GM12878 (cell line): Measurements from ENCODE around the gene EFNB2. TPM values are rescaled to one million over a fixed set of nuclear protein-coding genes. Genes with fewer than 3 reads are reported as not detected.

ENCODE experiments used
- ATAC-seq: fragments of 200-7000 bp; cut with Tn5 transposase; 3 replicates; pipeline ENCODE4 v1.9.1; 2020; ENCODE audit warnings: mild to moderate bottlenecking, moderate library complexity
- BruUV-seq: library from RNA; stranded (reverse); fragments of 400-500 nt; replicated peaks from 2 replicates; lab custom pipeline; 2021; lab: Mats Ljungman, UMichigan
- CTCF ChIA-PET: fragments of 300-600 bp; sonication (Branson Sonifier 250); formaldehyde crosslinking; extraction: SDS; loops from one replicate; lab custom pipeline; 2021; ENCODE audit warnings: inconsistent platforms; lab: Yijun Ruan, JAX
- POLR2A ChIA-PET: fragments of 350-600 bp; formaldehyde crosslinking; extraction: SDS; loops from one replicate; lab custom pipeline; 2021; ENCODE audit warnings: inconsistent platforms; lab: Charles Lee
- RAD21 ChIA-PET: fragments of 300-600 bp; sonication (Branson Sonifier 250); formaldehyde crosslinking; loops from one replicate; lab custom pipeline; 2023; ENCODE audit warnings: antibody characterized with exemption; ENCODE audit not compliant: unreplicated experiment; lab: Charles Lee
- SMC1A ChIA-PET: fragments of 300-600 bp; sonication (Branson Sonifier 250); formaldehyde crosslinking; loops from one replicate; lab custom pipeline; 2023; ENCODE audit not compliant: unreplicated experiment, uncharacterized antibody; lab: Charles Lee
- DNase-seq: peaks from one replicate; pipeline ENCODE4 v3.0.0-alpha.2; 2011; ENCODE audit warnings: low read depth, low spot score
- FAIRE-seq: peaks from 3 replicates; lab custom pipeline; 2011; peaks lifted over from hg19 to GRCh38; lab: Jason Lieb, UNC
- H2AFZ ChIP-seq: 2 replicates; pipeline ENCODE4 v1.6.0; 2011; ENCODE audit warnings: low read depth, low read length, control low read depth; ENCODE audit not compliant: control insufficient read depth
- H3K27ac ChIP-seq: 2 replicates; pipeline ENCODE4 v1.5.1; 2011; ENCODE audit warnings: control low read depth; ENCODE audit not compliant: control insufficient read depth, insufficient read depth
- H3K27me3 ChIP-seq, 2 experiments: replicated peaks in 1 of 2; 2 replicates each; pipeline versions ENCODE4 v1.6.0 to v1.6.1; 2011; ENCODE audit warnings: low read length in 1 of 2; ENCODE audit not compliant: control insufficient read depth in 2 of 2, insufficient read depth in 2 of 2
- H3K36me3 ChIP-seq, 2 experiments: 2 replicates each; pipeline ENCODE4 v1.5.1; 2011; ENCODE audit warnings: low read length in 1 of 2; ENCODE audit not compliant: control insufficient read depth in 2 of 2, insufficient read depth in 2 of 2
- H3K4me1 ChIP-seq: 2 replicates; pipeline ENCODE4 v1.6.1; 2011; ENCODE audit warnings: mild to moderate bottlenecking, low read length, moderate library complexity, mixed read lengths; ENCODE audit not compliant: control insufficient read depth, insufficient read depth
- H3K4me2 ChIP-seq: 2 replicates; pipeline ENCODE4 v1.6.0; 2011; ENCODE audit warnings: control low read depth; ENCODE audit not compliant: control insufficient read depth, insufficient read depth
- H3K4me3 ChIP-seq: fragments of 200-600 bp; sonication (generic); 2 replicates; pipeline ENCODE4 v1.5.1; 2016
- H3K79me2 ChIP-seq: 2 replicates; pipeline ENCODE4 v1.6.0; 2011; ENCODE audit warnings: low read length; ENCODE audit not compliant: control insufficient read depth, insufficient read depth
- H3K9ac ChIP-seq: 2 replicates; pipeline ENCODE4 v1.8.0; 2011; ENCODE audit warnings: low read length, control low read depth, mixed read lengths; ENCODE audit not compliant: control insufficient read depth, insufficient read depth
- H3K9me3 ChIP-seq: replicated peaks from 3 replicates; pipeline ENCODE4 v1.5.1; 2011; ENCODE audit warnings: mild to moderate bottlenecking, low read length; ENCODE audit not compliant: control insufficient read depth, insufficient read depth
- H4K20me1 ChIP-seq: 2 replicates; pipeline ENCODE4 v1.6.0; 2011; ENCODE audit not compliant: control insufficient read depth, insufficient read depth
- E2F4 ChIP-seq: IDR thresholded peaks from 2 replicates; pipeline ENCODE4 v1.6.1; 2012; ENCODE audit warnings: low read depth, low read length, improper control_type of control experiment
- FOS ChIP-seq: IDR thresholded peaks from 3 replicates; pipeline ENCODE4 v1.6.1; 2011; ENCODE audit warnings: borderline replicate concordance; ENCODE audit not compliant: insufficient read length; ENCODE audit errors: extremely low read depth
- IRF4 ChIP-seq: IDR thresholded peaks from 2 replicates; pipeline ENCODE4 v1.6.1; 2011; ENCODE audit warnings: low read depth, low read length
- IRF5 ChIP-seq: fragments of 450-650 bp; IDR thresholded peaks from 2 replicates; pipeline ENCODE4 v1.6.1; 2017; ENCODE audit warnings: borderline replicate concordance
- JUNB ChIP-seq: IDR thresholded peaks from 2 replicates; pipeline ENCODE4 v1.6.1; 2016; ENCODE audit warnings: antibody characterized with exemption, mild to moderate bottlenecking
- MTA3 ChIP-seq: IDR thresholded peaks from 2 replicates; pipeline ENCODE4 v1.6.1; 2012; ENCODE audit warnings: low read length, inconsistent platforms, borderline replicate concordance
- NFXL1 ChIP-seq: fragments of 450-650 bp; IDR thresholded peaks from 2 replicates; pipeline ENCODE4 v1.6.1; 2017; ENCODE audit warnings: antibody characterized with exemption, mild to moderate bottlenecking, borderline replicate concordance
- NFYB ChIP-seq: IDR thresholded peaks from 2 replicates; pipeline ENCODE4 v1.6.1; 2011; ENCODE audit warnings: low read depth, mild to moderate bottlenecking, low read length, improper control_type of control experiment, moderate library complexity; ENCODE audit not compliant: insufficient read depth
- NR2C2 ChIP-seq: IDR thresholded peaks from 2 replicates; pipeline ENCODE4 v1.6.1; 2011; ENCODE audit warnings: borderline replicate concordance, low read depth; ENCODE audit not compliant: control insufficient read depth, insufficient read length
- RBBP5 ChIP-seq: fragments of 200-600 bp; sonication (generic); conservative IDR thresholded peaks from 2 replicates; pipeline ENCODE4 v1.6.1; 2016
- SRF ChIP-seq, 2 experiments: IDR thresholded peaks; 2 replicates each; pipeline ENCODE4 v1.6.1; 2011; ENCODE audit warnings: low read depth in 2 of 2, low read length in 2 of 2, mild to moderate bottlenecking in 1 of 2, moderate library complexity in 1 of 2
- ZSCAN29 ChIP-seq: fragments of 450-650 bp; IDR thresholded peaks from 2 replicates; pipeline ENCODE4 v1.6.1; 2017; ENCODE audit warnings: mild to moderate bottlenecking, moderate library complexity
- WGBS: methylation state at CpG from one replicate; pipeline ENCODE4 v1.1.6; 2016; ENCODE audit warnings: low lambda C conversion rate; ENCODE audit not compliant: insufficient replicate concordance, insufficient coverage; ENCODE audit errors: missing lambda C conversion rate; 5-methylcytosine and 5-hydroxymethylcytosine counted together
- in situ Hi-C: fragments of 300-500 bp; cut with MboI; formaldehyde crosslinking; loops from 9 replicates; pipeline ENCODE4 v1.14.3; 2018; ENCODE audit warnings: mixed read lengths
- intact Hi-C: fragments of 100-400 bp; cut with micrococcal nuclease; formaldehyde crosslinking; loops from one replicate; pipeline ENCODE4 v1.14.2; 2022; ENCODE audit not compliant: unreplicated experiment
- polyA plus RNA-seq, 11 experiments: library from polyadenylated mRNA; depleted of rRNA in 4 of 11; unstranded in 6 of 11; stranded (reverse) in 5 of 11; fragments of >200 nt; fragmentation: Nextera tagmentation in 4 of 11; fragmentation: Illumina TruSeq in 1 of 11; extraction: Ambion mirVana in 4 of 11; extraction: Trizol in 1 of 11; gene quantifications; 1 replicate in 1 of 11; 2 replicates in 10 of 11; pipeline versions ENCODE4 v1.2.1 to v1.2.3, GENCODE V29; 2011 to 2016; ENCODE audit warnings: inconsistent platforms in 2 of 11, missing spikeins in 2 of 11, low read depth in 1 of 11
- total RNA-seq, 4 experiments: library from RNA; depleted of rRNA in 3 of 4; stranded (reverse); fragments of >200 nt in 3 of 4; fragmentation: Illumina TruSeq in 1 of 4; extraction: Trizol in 1 of 4; gene quantifications; 2 replicates each; pipeline versions ENCODE4 v1.2.1 to v1.2.3, GENCODE V29; 2013 to 2021

The EFNB2 gene
- total and polyA plus RNA-seq, 10 of the 15 experiments (the other 5 are each of a cell fraction or from before 2014, with no cell fraction given): 0.12 to 1.5 (median 0.31) TPM; not detected in 1

GRCh38 chr13:106467427-106468122, 67.9 kb downstream of the EFNB2 start:
- no peaks in the 10 kb centered on the region for H4K20me1 ChIP-seq
- POLR2A ChIA-PET: no interaction called here

More at GRCh38 chr13:106467427-106468122, 67.9 kb downstream of the EFNB2 start:
- H3K9me3 ChIP-seq: no peaks in the 10 kb centered on the region
- no peaks in the 10 kb centered on the region for H3K79me2 ChIP-seq
- no peak overlapping the region for H3K4me3 ChIP-seq
- H3K4me1 ChIP-seq: no peaks in the 10 kb centered on the region; the same call in 1 of the 2 replicates
- TF ChIP-seq E2F4 (no peak), NR2C2 (no peak), NFYB (no peak), RBBP5 (no peak), ZSCAN29 (no peak), IRF5 (no peak), SRF (IDR thresholded peaks at IDR 0.05; ENCODE audit: low read depth in 2 of 2, low read length in 2 of 2) (no peak), NFXL1 (no peak), JUNB (no peak), IRF4 (no peak), MTA3 (no peak), FOS (no peak)
- TF ChIP-seq, all 136 proteins: peak for 0
- SMC1A ChIA-PET: no interaction called here
- 11% methylated on average over 10 of the region's 10 CpGs for WGBS
- Histone ChIP-seq H3K9ac (no peak overlapping the region), H2AFZ (no peak overlapping the region), H3K27me3 (no peaks in the 10 kb centered on the region), H3K4me2 (no peak overlapping the region), H3K27ac (no peak overlapping the region), H3K36me3 (no peaks in the 10 kb centered on the region)
- RAD21 ChIA-PET: no interaction called here
- CTCF ChIA-PET: interaction anchor here (1.2 kb wide), 1 partner anchor 12 kb away, joined by 3 read pairs; no protein-coding TSS in a partner anchor
- BruUV-seq: no TSS peak
- no peak for ATAC-seq
- DNase-seq: no peak
- in situ Hi-C loops: no loop called here
- intact Hi-C loops: no loop called here
- no peak for FAIRE-seq
